Neural progenitor cell (in vitro differentiated cells): ENCODE data around the gene BDKRB2. TPM values are rescaled to one million over a fixed set of nuclear protein-coding genes. Genes with fewer than 3 reads are reported as not detected.

Experiments
- DNase-seq: peaks from one replicate; pipeline ENCODE4 v3.0.0-alpha.2; 2016; ENCODE audit warnings: low spot score
- H2AFZ ChIP-seq: fragments of 200-600 bp; sonication (generic); replicated peaks from 2 replicates; pipeline ENCODE4 v1.6.1; 2016; ENCODE audit warnings: antibody characterized with exemption
- H3F3A ChIP-seq: fragments of 200-600 bp; sonication (generic); 2 replicates; pipeline ENCODE4 v1.6.1; 2016; ENCODE audit warnings: antibody characterized with exemption, low read depth
- H3K27ac ChIP-seq: fragments of 200-600 bp; sonication (generic); 2 replicates; pipeline ENCODE4 v1.5.1; 2016; ENCODE audit warnings: mild to moderate bottlenecking
- H3K27me3 ChIP-seq: fragments of 200-600 bp; sonication (generic); 2 replicates; pipeline ENCODE4 v1.6.1; 2016; ENCODE audit warnings: mild to moderate bottlenecking, moderate library complexity
- H3K36me3 ChIP-seq: fragments of 200-600 bp; sonication (generic); 2 replicates; pipeline ENCODE4 v1.5.1; 2016
- H3K4me1 ChIP-seq: fragments of 200-600 bp; sonication (generic); 2 replicates; pipeline ENCODE4 v1.6.1; 2016; ENCODE audit warnings: mixed run types
- H3K4me2 ChIP-seq: fragments of 200-600 bp; sonication (generic); 2 replicates; pipeline ENCODE4 v1.6.1; 2016
- H3K4me3 ChIP-seq: fragments of 200-600 bp; sonication (generic); 2 replicates; pipeline ENCODE4 v1.5.1; 2016
- H3K79me2 ChIP-seq: fragments of 200-600 bp; sonication (generic); 2 replicates; pipeline ENCODE4 v1.6.1; 2016; ENCODE audit warnings: low read depth
- H3K9ac ChIP-seq: fragments of 200-600 bp; sonication (generic); 2 replicates; pipeline ENCODE4 v1.6.1; 2016
- H3K9me3 ChIP-seq: fragments of 200-600 bp; sonication (generic); 2 replicates; pipeline ENCODE4 v1.5.1; 2016; ENCODE audit warnings: low read depth
- H4K20me1 ChIP-seq: fragments of 200-600 bp; sonication (generic); 2 replicates; pipeline ENCODE4 v1.6.1; 2016; ENCODE audit warnings: low read depth
- H3K27ac Mint-ChIP-seq: 3 replicates; pipeline ENCODE4 v1.8.0; 2021; ENCODE audit warnings: mixed read lengths
- H3K27me3 Mint-ChIP-seq: 2 replicates; pipeline ENCODE4 v1.8.0; 2022; ENCODE audit warnings: low read depth, mild to moderate bottlenecking, inconsistent platforms, moderate library complexity, mixed read lengths; ENCODE audit not compliant: insufficient read depth
- H3K36me3 Mint-ChIP-seq: 3 replicates; pipeline ENCODE4 v1.8.0; 2021; ENCODE audit warnings: mixed read lengths
- H3K4me1 Mint-ChIP-seq: 3 replicates; pipeline ENCODE4 v1.8.0; 2021; ENCODE audit warnings: mixed read lengths
- H3K4me3 Mint-ChIP-seq: 3 replicates; pipeline ENCODE4 v1.8.0; 2021; ENCODE audit warnings: mild to moderate bottlenecking, moderate library complexity, mixed read lengths
- H3K9me3 Mint-ChIP-seq: 3 replicates; pipeline ENCODE4 v1.8.0; 2020; ENCODE audit warnings: mixed read lengths
- CTCF ChIP-seq: fragments of 200-600 bp; sonication (generic); IDR thresholded peaks from 2 replicates; pipeline ENCODE4 v1.5.1; 2017; ENCODE audit warnings: antibody characterized with exemption, mild to moderate bottlenecking
- EZH2 ChIP-seq: fragments of 200-600 bp; sonication (generic); IDR thresholded peaks from 2 replicates; pipeline ENCODE4 v1.6.1; 2017; ENCODE audit warnings: antibody characterized with exemption, mild to moderate bottlenecking, moderate library complexity
- EZH2phosphoT487 ChIP-seq: fragments of 200-600 bp; sonication (generic); IDR thresholded peaks from 2 replicates; pipeline ENCODE4 v1.6.1; 2017; ENCODE audit warnings: antibody characterized with exemption
- total RNA-seq: library from RNA; depleted of rRNA; stranded (reverse); fragments of >200 nt; gene quantifications from 2 replicates; pipeline ENCODE4 v1.2.3, GENCODE V29; 2015; ENCODE audit warnings: low replicate concordance

The BDKRB2 gene
- total RNA-seq, 1 donor from 2014 or later: 0.37 TPM

GRCh38 chr14:96167224-96168148 is 37.2 kb upstream of the BDKRB2 start:
- no peak for DNase-seq
- Histone ChIP-seq H3K9ac (no peak overlapping the region), H2AFZ (no peak overlapping the region), H3K36me3 (no peaks in the 10 kb centered on the region), H3K27me3 (no peaks in the 10 kb centered on the region), H3K79me2 (no peaks in the 10 kb centered on the region), H3K27ac (no peak overlapping the region), H3K4me2 (no peak overlapping the region), H3K9me3 (no peaks in the 10 kb centered on the region), H4K20me1 (no peaks in the 10 kb centered on the region), H3F3A (no peaks in the 10 kb centered on the region), H3K4me1 (no peaks in the 10 kb centered on the region), H3K4me3 (no peak overlapping the region)
- Mint-ChIP-seq H3K4me3 (no peak overlapping the region), H3K27ac (no peak overlapping the region), H3K9me3 (peaks cover 2% of the 10 kb centered on the region), H3K36me3 (no peaks in the 10 kb centered on the region), H3K4me1 (peaks cover 3% of the 10 kb centered on the region), H3K27me3 (peaks cover 7% of the 10 kb centered on the region)
- TF ChIP-seq EZH2phosphoT487 (no peak), CTCF (no peak), EZH2 (no peak)

- H3K4me3 ChIP-seq: no peak overlapping the region
- H3F3A ChIP-seq: no peaks in the 10 kb centered on the region
- no peak overlapping the region for H3K9ac ChIP-seq
- no peak for TF ChIP-seq EZH2phosphoT487
- TF ChIP-seq EZH2: no peak
- no peak for TF ChIP-seq CTCF
- H4K20me1 ChIP-seq: no peaks in the 10 kb centered on the region
- H2AFZ ChIP-seq: no peak overlapping the region
- no peaks in the 10 kb centered on the region for H3K36me3 ChIP-seq
- H3K27ac ChIP-seq: no peak overlapping the region
- Mint-ChIP-seq H3K27me3 (peaks cover 9% of the 10 kb centered on the region), H3K9me3 (peaks cover 2% of the 10 kb centered on the region), H3K4me1 (peaks cover 3% of the 10 kb centered on the region), H3K4me3 (no peak overlapping the region), H3K27ac (no peak overlapping the region), H3K36me3 (no peaks in the 10 kb centered on the region)
- no peaks in the 10 kb centered on the region for H3K4me1 ChIP-seq
- H3K4me2 ChIP-seq: no peak overlapping the region
- H3K9me3 ChIP-seq: no peaks in the 10 kb centered on the region
- H3K79me2 ChIP-seq: no peaks in the 10 kb centered on the region
- H3K27me3 ChIP-seq: no peaks in the 10 kb centered on the region
- DNase-seq: no peak
Measured at GRCh38 chr14:96168581-96168980, 36.1 kb upstream of the BDKRB2 start.

- no peaks in the 10 kb centered on the region for H3K9me3 ChIP-seq
- H4K20me1 ChIP-seq: no peaks in the 10 kb centered on the region
- DNase-seq: no peak
- no peaks in the 10 kb centered on the region for H3K36me3 ChIP-seq
- H3K27me3 ChIP-seq: no peaks in the 10 kb centered on the region
- Mint-ChIP-seq H3K27ac (no peak overlapping the region), H3K4me1 (no peaks in the 10 kb centered on the region), H3K27me3 (peaks cover 9% of the 10 kb centered on the region), H3K4me3 (no peak overlapping the region), H3K9me3 (peaks cover 2% of the 10 kb centered on the region), H3K36me3 (no peaks in the 10 kb centered on the region)
- H3F3A ChIP-seq: no peaks in the 10 kb centered on the region
- H3K4me2 ChIP-seq: no peak overlapping the region
- no peak for TF ChIP-seq CTCF
- no peak for TF ChIP-seq EZH2phosphoT487
- TF ChIP-seq EZH2: no peak
- H3K4me3 ChIP-seq: no peak overlapping the region
- H3K9ac ChIP-seq: no peak overlapping the region
- H3K79me2 ChIP-seq: no peaks in the 10 kb centered on the region
- no peaks in the 10 kb centered on the region for H3K4me1 ChIP-seq
- no peak overlapping the region for H2AFZ ChIP-seq
- H3K27ac ChIP-seq: no peak overlapping the region
Measured at GRCh38 chr14:96170961-96171592, 33.6 kb upstream of the BDKRB2 start.
